B cell (primary cell): Measurements from ENCODE around the gene RNF141.

Source experiments
- EZH2 ChIP-seq: IDR thresholded peaks from 2 replicates; pipeline ENCODE4 v1.6.1; 2012; ENCODE audit warnings: borderline replicate concordance, low read depth, mild to moderate bottlenecking, moderate library complexity, low read length; ENCODE audit not compliant: insufficient read depth, poor library complexity, severe bottlenecking
- TF ChIP-seq, protein P1 (sequence below): fragments of 200-600 bp; IDR thresholded peaks from one replicate; pipeline ENCODE4 v1.8.0; 2022; ENCODE audit warnings: antibody characterized with exemption, mild to moderate bottlenecking

GRCh38 chr11:10477690-10478046 lies 63.3 kb downstream of the RNF141 start:
- TF ChIP-seq, protein P1, sequence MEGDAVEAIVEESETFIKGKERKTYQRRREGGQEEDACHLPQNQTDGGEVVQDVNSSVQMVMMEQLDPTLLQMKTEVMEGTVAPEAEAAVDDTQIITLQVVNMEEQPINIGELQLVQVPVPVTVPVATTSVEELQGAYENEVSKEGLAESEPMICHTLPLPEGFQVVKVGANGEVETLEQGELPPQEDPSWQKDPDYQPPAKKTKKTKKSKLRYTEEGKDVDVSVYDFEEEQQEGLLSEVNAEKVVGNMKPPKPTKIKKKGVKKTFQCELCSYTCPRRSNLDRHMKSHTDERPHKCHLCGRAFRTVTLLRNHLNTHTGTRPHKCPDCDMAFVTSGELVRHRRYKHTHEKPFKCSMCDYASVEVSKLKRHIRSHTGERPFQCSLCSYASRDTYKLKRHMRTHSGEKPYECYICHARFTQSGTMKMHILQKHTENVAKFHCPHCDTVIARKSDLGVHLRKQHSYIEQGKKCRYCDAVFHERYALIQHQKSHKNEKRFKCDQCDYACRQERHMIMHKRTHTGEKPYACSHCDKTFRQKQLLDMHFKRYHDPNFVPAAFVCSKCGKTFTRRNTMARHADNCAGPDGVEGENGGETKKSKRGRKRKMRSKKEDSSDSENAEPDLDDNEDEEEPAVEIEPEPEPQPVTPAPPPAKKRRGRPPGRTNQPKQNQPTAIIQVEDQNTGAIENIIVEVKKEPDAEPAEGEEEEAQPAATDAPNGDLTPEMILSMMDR: no peak
- no peak for TF ChIP-seq EZH2
